Measurements from ENCODE around the gene CREBRF. TPM values are rescaled to one million over a fixed set of nuclear protein-coding genes. Genes with fewer than 3 reads are reported as not detected.
A peak's percentile ranks its signal among the peaks of the same experiment; 100 is the strongest.

Gene CREBRF
- total and polyA plus RNA-seq, 9 of the 15 experiments (the other 6 are each of a cell fraction or from before 2014, with no cell fraction given): 1.1 to 4.9 (median 2.9) TPM

DNA sequence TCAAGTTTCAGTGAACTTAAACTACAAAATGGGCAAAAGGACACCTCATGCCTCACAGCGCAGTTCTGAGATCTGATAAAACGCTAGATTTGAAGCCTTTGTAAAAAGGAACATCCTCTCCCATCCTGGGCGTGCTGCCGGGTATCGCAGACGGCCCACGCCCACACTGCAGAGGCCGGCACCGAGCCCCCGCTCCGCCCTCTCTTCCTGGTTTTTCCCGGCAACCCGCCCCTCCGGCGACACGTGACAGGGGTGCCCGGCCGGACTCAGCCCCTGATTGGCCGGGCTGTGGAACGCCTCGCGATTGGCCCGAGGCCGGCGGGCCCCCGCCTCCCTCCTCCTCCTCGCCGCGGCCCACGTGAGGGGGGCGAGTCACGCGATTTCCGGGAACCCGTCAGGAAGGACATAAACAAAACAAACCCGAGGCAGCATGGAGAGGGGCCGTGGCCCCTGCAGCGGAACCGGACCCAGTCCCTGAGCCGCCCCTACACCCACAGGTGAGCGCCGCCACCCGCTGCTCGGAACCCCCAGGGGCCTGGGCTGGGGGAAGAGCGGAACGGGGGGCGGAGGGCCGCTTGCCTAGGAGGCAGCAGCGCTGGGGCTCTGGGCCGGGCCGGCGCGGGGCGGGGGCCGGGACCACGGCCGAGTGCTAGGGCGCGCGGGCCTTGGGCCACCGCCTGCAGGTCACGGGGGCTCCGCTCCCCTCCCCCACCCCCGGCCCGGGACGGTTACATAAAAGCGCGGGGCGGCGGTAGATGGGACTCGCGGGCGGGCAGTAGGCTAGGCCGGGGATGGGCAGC lies at the start of gene CREBRF (continued):
- TF ChIP-seq, protein P1, sequence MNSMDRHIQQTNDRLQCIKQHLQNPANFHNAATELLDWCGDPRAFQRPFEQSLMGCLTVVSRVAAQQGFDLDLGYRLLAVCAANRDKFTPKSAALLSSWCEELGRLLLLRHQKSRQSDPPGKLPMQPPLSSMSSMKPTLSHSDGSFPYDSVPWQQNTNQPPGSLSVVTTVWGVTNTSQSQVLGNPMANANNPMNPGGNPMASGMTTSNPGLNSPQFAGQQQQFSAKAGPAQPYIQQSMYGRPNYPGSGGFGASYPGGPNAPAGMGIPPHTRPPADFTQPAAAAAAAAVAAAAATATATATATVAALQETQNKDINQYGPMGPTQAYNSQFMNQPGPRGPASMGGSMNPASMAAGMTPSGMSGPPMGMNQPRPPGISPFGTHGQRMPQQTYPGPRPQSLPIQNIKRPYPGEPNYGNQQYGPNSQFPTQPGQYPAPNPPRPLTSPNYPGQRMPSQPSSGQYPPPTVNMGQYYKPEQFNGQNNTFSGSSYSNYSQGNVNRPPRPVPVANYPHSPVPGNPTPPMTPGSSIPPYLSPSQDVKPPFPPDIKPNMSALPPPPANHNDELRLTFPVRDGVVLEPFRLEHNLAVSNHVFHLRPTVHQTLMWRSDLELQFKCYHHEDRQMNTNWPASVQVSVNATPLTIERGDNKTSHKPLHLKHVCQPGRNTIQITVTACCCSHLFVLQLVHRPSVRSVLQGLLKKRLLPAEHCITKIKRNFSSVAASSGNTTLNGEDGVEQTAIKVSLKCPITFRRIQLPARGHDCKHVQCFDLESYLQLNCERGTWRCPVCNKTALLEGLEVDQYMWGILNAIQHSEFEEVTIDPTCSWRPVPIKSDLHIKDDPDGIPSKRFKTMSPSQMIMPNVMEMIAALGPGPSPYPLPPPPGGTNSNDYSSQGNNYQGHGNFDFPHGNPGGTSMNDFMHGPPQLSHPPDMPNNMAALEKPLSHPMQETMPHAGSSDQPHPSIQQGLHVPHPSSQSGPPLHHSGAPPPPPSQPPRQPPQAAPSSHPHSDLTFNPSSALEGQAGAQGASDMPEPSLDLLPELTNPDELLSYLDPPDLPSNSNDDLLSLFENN (IDR thresholded peaks at IDR 0.05; ENCODE audit: low read depth in 2 of 2, low read length in 2 of 2): no peak
- TF ChIP-seq GATA2 (CRISPR knock-in tag; IDR thresholded peaks at IDR 0.05) (no peak), ZNF764 (CRISPR knock-in tag; IDR thresholded peaks at IDR 0.05; ENCODE audit: low read depth) (no peak), NFE2 (IDR thresholded peaks at IDR 0.05; ENCODE audit: low read depth) (no peak), KDM4B (IDR thresholded peaks at IDR 0.05; ENCODE audit: borderline replicate concordance in 2 of 2, low read depth in 1 of 2) (peak in 1 of 2 experiments; percentile 86; a peak in 1 of 4 replicates), SLC30A9 (CRISPR knock-in tag; IDR thresholded peaks at IDR 0.05) (no peak), ZNF217 (CRISPR knock-in tag; IDR thresholded peaks at IDR 0.05) (no peak), MTA3 (IDR thresholded peaks at IDR 0.05; ENCODE audit: borderline replicate concordance) (no peak; the same call in 1 of the 2 replicates), DNMT1 (IDR thresholded peaks at IDR 0.05) (no peak), FOXM1 (IDR thresholded peaks at IDR 0.05; ENCODE audit: low read depth) (no peak), FOXM1 (CRISPR knock-in tag; IDR thresholded peaks at IDR 0.05; ENCODE audit: low read depth) (peak; percentile 58; the same call in 1 of the 2 replicates), TEAD1 (CRISPR knock-in tag; IDR thresholded peaks at IDR 0.05) (peak in 1 of 2 experiments; percentile 67; a peak in 2 of 4 replicates), CTBP1 (IDR thresholded peaks at IDR 0.05; ENCODE audit: borderline replicate concordance) (peak; percentile 92), HIVEP1 (CRISPR knock-in tag; IDR thresholded peaks at IDR 0.05) (no peak; the same call in 1 of the 2 replicates), GABPB2 (CRISPR knock-in tag; conservative IDR thresholded peaks at IDR 0.05) (no peak), PRPF4 (IDR thresholded peaks at IDR 0.05; ENCODE audit: insufficient read depth, low read depth, low read length, poor library complexity, severe bottlenecking) (no peak), RBM22 (IDR thresholded peaks at IDR 0.05; ENCODE audit: low read depth, low read length, poor library complexity, severe bottlenecking) (no peak), ZNF354B (CRISPR knock-in tag; IDR thresholded peaks at IDR 0.05) (no peak), U2AF2 (optimal IDR thresholded peaks at IDR 0.05; ENCODE audit: low read depth, low read length) (no peak), NR2C2 (CRISPR knock-in tag; IDR thresholded peaks at IDR 0.05) (no peak), NR2C2 (tag; IDR thresholded peaks at IDR 0.05) (no peak; the same call in 1 of the 2 replicates)
- TF ChIP-seq, protein P2, sequence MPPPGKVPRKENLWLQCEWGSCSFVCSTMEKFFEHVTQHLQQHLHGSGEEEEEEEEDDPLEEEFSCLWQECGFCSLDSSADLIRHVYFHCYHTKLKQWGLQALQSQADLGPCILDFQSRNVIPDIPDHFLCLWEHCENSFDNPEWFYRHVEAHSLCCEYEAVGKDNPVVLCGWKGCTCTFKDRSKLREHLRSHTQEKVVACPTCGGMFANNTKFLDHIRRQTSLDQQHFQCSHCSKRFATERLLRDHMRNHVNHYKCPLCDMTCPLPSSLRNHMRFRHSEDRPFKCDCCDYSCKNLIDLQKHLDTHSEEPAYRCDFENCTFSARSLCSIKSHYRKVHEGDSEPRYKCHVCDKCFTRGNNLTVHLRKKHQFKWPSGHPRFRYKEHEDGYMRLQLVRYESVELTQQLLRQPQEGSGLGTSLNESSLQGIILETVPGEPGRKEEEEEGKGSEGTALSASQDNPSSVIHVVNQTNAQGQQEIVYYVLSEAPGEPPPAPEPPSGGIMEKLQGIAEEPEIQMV (tag; conservative IDR thresholded peaks at IDR 0.05; ENCODE audit: low read depth): no peak
- TF ChIP-seq, protein P3, sequence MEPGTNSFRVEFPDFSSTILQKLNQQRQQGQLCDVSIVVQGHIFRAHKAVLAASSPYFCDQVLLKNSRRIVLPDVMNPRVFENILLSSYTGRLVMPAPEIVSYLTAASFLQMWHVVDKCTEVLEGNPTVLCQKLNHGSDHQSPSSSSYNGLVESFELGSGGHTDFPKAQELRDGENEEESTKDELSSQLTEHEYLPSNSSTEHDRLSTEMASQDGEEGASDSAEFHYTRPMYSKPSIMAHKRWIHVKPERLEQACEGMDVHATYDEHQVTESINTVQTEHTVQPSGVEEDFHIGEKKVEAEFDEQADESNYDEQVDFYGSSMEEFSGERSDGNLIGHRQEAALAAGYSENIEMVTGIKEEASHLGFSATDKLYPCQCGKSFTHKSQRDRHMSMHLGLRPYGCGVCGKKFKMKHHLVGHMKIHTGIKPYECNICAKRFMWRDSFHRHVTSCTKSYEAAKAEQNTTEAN (CRISPR knock-in tag; IDR thresholded peaks at IDR 0.05): no peak
